ENCODE measurements around the gene TPX2.

Gene TPX2

GRCh38 chr20:31751126-31751525, 12.0 kb downstream of the TPX2 start:
- POLR2A ChIA-PET: no interaction called here
- CTCF ChIA-PET: interaction anchor here (0.9 to 6.1 kb wide), 6 partner anchors 13 to 188 kb away, joined by 3 to 49 read pairs (median 5); partner anchors contain the start of gene BCL2L1
- no peak overlapping the region for H3K4me3 ChIP-seq (ENCODE audit: low read depth, low read length)
- TF ChIP-seq CTCF (IDR thresholded peaks at IDR 0.05; ENCODE audit: insufficient read depth, low read length, missing control alignments): no peak
- DNase-seq (ENCODE audit: low read depth, low spot score): peak; percentile 94

- TF ChIP-seq CTCF (IDR thresholded peaks at IDR 0.05; ENCODE audit: insufficient read depth, low read length, missing control alignments): no peak
- no peak overlapping the region for H3K4me3 ChIP-seq (ENCODE audit: low read depth, low read length)
- POLR2A ChIA-PET: no interaction called here
- no peak for DNase-seq (ENCODE audit: low read depth, low spot score)
- CTCF ChIA-PET: interaction anchor here (1.3 to 2.1 kb wide), 2 partner anchors 8 to 10 kb away, joined by 3 to 6 read pairs; no protein-coding TSS in a partner anchor
Measured at GRCh38 chr20:31757254-31757653, 18.2 kb downstream of the TPX2 start.

- H3K4me3 ChIP-seq (ENCODE audit: low read depth, low read length): no peak overlapping the region
- POLR2A ChIA-PET: no interaction called here
- no peak for TF ChIP-seq CTCF (IDR thresholded peaks at IDR 0.05; ENCODE audit: insufficient read depth, low read length, missing control alignments)
- DNase-seq (ENCODE audit: low read depth, low spot score): no peak
- CTCF ChIA-PET: interaction anchor here (0.7 to 2.1 kb wide), 3 partner anchors 9 to 38 kb away, joined by 3 to 6 read pairs (median 3); no protein-coding TSS in a partner anchor
Measured at GRCh38 chr20:31758521-31758920, 19.4 kb downstream of the TPX2 start.

- ChIA-PET POLR2A (no interaction called here), CTCF (interaction anchor here (0.7 to 2.1 kb wide), 2 partner anchors 11 to 37 kb away, joined by 3 to 6 read pairs; no protein-coding TSS in a partner anchor)
- no peak for DNase-seq (ENCODE audit: low read depth, low spot score)
- TF ChIP-seq CTCF (IDR thresholded peaks at IDR 0.05; ENCODE audit: insufficient read depth, low read length, missing control alignments): no peak
- no peak overlapping the region for H3K4me3 ChIP-seq (ENCODE audit: low read depth, low read length)
Measured at GRCh38 chr20:31758991-31759390, 19.9 kb downstream of the TPX2 start.

GRCh38 chr20:31759836-31760518, 20.9 kb downstream of the TPX2 start:
- TF ChIP-seq CTCF (IDR thresholded peaks at IDR 0.05; ENCODE audit: insufficient read depth, low read length, missing control alignments): no peak
- H3K4me3 ChIP-seq (ENCODE audit: low read depth, low read length): no peak overlapping the region
- ChIA-PET POLR2A (interaction anchor here (1.0 kb wide), 1 partner anchor 13 kb away, joined by 5 read pairs; no protein-coding TSS in a partner anchor), CTCF (interaction anchor here (0.7 to 1.6 kb wide), 5 partner anchors 12 to 201 kb away, joined by 3 to 4 read pairs (median 3); no protein-coding TSS in a partner anchor)
- no peak for DNase-seq (ENCODE audit: low read depth, low spot score)

- TF ChIP-seq CTCF (IDR thresholded peaks at IDR 0.05; ENCODE audit: insufficient read depth, low read length, missing control alignments): no peak
- ChIA-PET CTCF (interaction anchor here (0.7 to 1.6 kb wide), 5 partner anchors 12 to 202 kb away, joined by 3 to 4 read pairs (median 3); no protein-coding TSS in a partner anchor), POLR2A (interaction anchor here (1.0 kb wide), 1 partner anchor 13 kb away, joined by 5 read pairs; no protein-coding TSS in a partner anchor)
- no peak overlapping the region for H3K4me3 ChIP-seq (ENCODE audit: low read depth, low read length)
- DNase-seq (ENCODE audit: low read depth, low spot score): no peak
Measured at GRCh38 chr20:31760519-31761240, 21.6 kb downstream of the TPX2 start.
